ENCODE results near the gene ZNF581.

Gene ZNF581

GRCh38 chr19:55689411-55690108 lies 46.1 kb downstream of the ZNF581 start:
- H3K4me1 Mint-ChIP-seq (ENCODE audit: low read depth): peaks cover 2% of the 10 kb centered on the region
- H3K27me3 Mint-ChIP-seq (ENCODE audit: low read depth): no peaks in the 10 kb centered on the region
- no peak overlapping the region for H3K4me3 Mint-ChIP-seq
- peaks cover 11% of the 10 kb centered on the region for H3K36me3 Mint-ChIP-seq (ENCODE audit: low read depth)
- no peak overlapping the region for H3K27ac Mint-ChIP-seq
- H3K9me3 Mint-ChIP-seq: no peaks in the 10 kb centered on the region

- peaks cover 11% of the 10 kb centered on the region for H3K36me3 Mint-ChIP-seq (ENCODE audit: low read depth)
These were observed 46.8 kb downstream of the ZNF581 start for GRCh38 chr19:55690109-55690768.

GRCh38 chr19:55690769-55691545 lies 47.5 kb downstream of the ZNF581 start:
- peaks cover 9% of the 10 kb centered on the region for H3K36me3 Mint-ChIP-seq (ENCODE audit: low read depth)
- peaks cover 2% of the 10 kb centered on the region for H3K4me1 Mint-ChIP-seq (ENCODE audit: low read depth)
- H3K9me3 Mint-ChIP-seq: no peaks in the 10 kb centered on the region
- no peak overlapping the region for H3K4me3 Mint-ChIP-seq
- no peaks in the 10 kb centered on the region for H3K27me3 Mint-ChIP-seq (ENCODE audit: low read depth)
- H3K27ac Mint-ChIP-seq: no peak overlapping the region

More at GRCh38 chr19:55690109-55690768, 46.8 kb downstream of the ZNF581 start:
- Mint-ChIP-seq H3K4me1 (ENCODE audit: low read depth) (peaks cover 2% of the 10 kb centered on the region), H3K27me3 (ENCODE audit: low read depth) (no peaks in the 10 kb centered on the region), H3K4me3 (no peak overlapping the region), H3K9me3 (no peaks in the 10 kb centered on the region), H3K27ac (no peak overlapping the region)

GRCh38 chr19:55691561-55692481 lies 48.4 kb downstream of the ZNF581 start:
- Mint-ChIP-seq H3K27ac (no peak overlapping the region), H3K4me3 (no peak overlapping the region), H3K4me1 (ENCODE audit: low read depth) (no peaks in the 10 kb centered on the region), H3K27me3 (ENCODE audit: low read depth) (no peaks in the 10 kb centered on the region), H3K9me3 (no peaks in the 10 kb centered on the region), H3K36me3 (ENCODE audit: low read depth) (peaks cover 8% of the 10 kb centered on the region)

DNA sequence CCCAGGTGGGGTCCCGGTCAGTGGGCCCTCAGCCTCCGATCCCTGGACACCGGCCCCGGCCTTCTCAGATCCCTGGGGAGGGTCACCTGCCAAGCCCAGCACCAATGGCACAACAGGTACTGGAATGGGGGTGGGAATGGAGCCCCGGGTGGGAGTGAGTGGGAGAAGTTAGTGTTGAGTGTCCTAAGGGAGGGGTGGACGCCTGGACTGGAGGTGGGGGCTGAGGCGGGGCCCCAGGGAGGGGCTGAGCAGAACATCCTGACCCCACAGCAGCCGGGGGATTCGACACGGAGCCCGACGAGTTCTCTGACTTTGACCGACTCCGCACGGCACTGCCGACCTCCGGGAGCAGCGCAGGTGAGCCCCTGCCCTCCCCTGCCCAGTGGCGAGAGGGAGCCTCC lies 49.2 kb downstream of the ZNF581 start:
- no peaks in the 10 kb centered on the region for H3K9me3 Mint-ChIP-seq
- no peaks in the 10 kb centered on the region for H3K27me3 Mint-ChIP-seq (ENCODE audit: low read depth)
- no peak overlapping the region for H3K4me3 Mint-ChIP-seq
- H3K4me1 Mint-ChIP-seq (ENCODE audit: low read depth): no peaks in the 10 kb centered on the region
- no peak overlapping the region for H3K27ac Mint-ChIP-seq
- peaks cover 10% of the 10 kb centered on the region for H3K36me3 Mint-ChIP-seq (ENCODE audit: low read depth)

DNA sequence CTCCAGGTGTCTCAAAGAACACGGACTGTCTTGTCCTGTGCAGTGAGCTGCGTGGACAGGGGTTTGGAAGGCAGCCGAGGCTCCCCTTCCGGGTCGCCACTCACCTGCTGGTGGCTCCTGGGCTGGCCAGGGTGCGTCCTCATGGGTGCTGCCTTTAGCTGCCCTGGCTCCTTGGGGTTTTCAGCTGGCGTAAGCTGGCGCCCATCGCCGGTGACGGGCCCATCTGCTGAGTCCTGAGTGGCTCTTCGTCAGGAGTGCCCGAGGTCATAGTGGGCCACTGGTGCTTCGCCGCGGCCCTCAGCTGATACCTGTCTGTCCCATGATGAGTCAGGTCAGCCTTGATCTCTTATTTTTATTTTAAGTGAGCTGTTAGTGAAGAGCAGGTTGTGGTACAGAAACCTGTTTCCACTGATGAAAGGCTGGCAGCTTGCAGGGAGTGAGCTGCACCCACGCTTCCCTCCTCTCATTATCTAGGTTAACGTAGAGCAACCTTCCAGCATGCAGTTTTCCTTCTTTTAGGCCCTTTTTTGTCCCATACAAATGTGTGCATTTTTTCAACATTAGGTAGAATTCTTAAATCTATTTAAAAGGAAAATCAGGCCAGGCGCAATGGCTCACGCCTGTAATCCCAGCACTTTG lies 50.0 kb downstream of the ZNF581 start:
- Mint-ChIP-seq H3K36me3 (ENCODE audit: low read depth) (peaks cover 11% of the 10 kb centered on the region), H3K4me3 (no peak overlapping the region), H3K27me3 (ENCODE audit: low read depth) (no peaks in the 10 kb centered on the region), H3K4me1 (ENCODE audit: low read depth) (no peaks in the 10 kb centered on the region), H3K27ac (no peak overlapping the region), H3K9me3 (no peaks in the 10 kb centered on the region)

GRCh38 chr19:55694241-55694655 lies 50.8 kb downstream of the ZNF581 start:
- Mint-ChIP-seq H3K4me1 (ENCODE audit: low read depth) (no peaks in the 10 kb centered on the region), H3K9me3 (no peaks in the 10 kb centered on the region), H3K4me3 (no peak overlapping the region), H3K27me3 (ENCODE audit: low read depth) (no peaks in the 10 kb centered on the region), H3K27ac (no peak overlapping the region), H3K36me3 (ENCODE audit: low read depth) (peaks cover 11% of the 10 kb centered on the region)

DNA sequence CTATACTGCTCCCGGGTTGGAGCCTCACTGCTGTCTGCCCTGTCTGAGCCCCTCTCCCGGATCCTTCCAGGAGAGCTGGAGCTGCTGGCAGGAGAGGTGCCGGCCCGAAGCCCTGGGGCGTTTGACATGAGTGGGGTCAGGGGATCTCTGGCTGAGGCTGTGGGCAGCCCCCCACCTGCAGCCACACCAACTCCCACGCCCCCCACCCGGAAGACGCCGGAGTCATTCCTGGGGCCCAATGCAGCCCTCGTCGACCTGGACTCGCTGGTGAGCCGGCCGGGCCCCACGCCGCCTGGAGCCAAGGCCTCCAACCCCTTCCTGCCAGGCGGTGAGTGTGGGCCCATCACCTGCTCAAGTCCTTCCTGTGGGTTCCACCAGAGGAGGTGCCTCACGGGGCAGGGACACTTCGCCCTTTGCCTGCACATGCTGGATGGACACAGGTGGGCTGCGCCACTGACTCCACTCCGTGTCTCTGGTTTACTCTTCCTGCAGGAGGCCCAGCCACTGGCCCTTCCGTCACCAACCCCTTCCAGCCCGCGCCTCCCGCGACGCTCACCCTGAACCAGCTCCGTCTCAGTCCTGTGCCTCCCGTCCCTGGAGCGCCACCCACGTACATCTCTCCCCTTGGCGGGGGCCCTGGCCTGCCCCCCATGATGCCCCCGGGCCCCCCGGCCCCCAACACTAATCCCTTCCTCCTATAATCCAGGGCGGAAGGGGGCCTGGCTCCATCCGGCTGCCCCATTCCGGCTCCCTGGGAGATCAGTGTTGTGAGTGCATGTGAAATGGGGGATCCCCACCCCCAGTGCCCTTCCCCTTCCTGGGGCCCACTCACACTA lies 51.4 kb downstream of the ZNF581 start:
- Mint-ChIP-seq H3K27ac (no peak overlapping the region), H3K9me3 (no peaks in the 10 kb centered on the region), H3K27me3 (ENCODE audit: low read depth) (no peaks in the 10 kb centered on the region), H3K36me3 (ENCODE audit: low read depth) (peaks cover 11% of the 10 kb centered on the region), H3K4me1 (ENCODE audit: low read depth) (no peaks in the 10 kb centered on the region), H3K4me3 (no peak overlapping the region)
